OCI-LY3 (cell line): ENCODE results near the gene DSCAM.

Experiments used
- H2AFZ ChIP-seq: fragments of 200-600, 300-600 bp; shearing (Covaris generic); 2 replicates; pipeline ENCODE4 v1.6.0; 2014; ENCODE audit warnings: antibody characterized with exemption, low read depth, low read length
- H3K27ac ChIP-seq: fragments of 200-600, 300-600 bp; sonication (generic); 2 replicates; pipeline ENCODE4 v1.5.1; 2014; ENCODE audit warnings: mild to moderate bottlenecking, low read length, moderate library complexity, mixed read lengths
- H3K27me3 ChIP-seq: fragments of 200-600, 300-600 bp; sonication (generic); 2 replicates; pipeline ENCODE4 v1.6.1; 2014; ENCODE audit warnings: low read depth, low read length, mixed read lengths
- H3K36me3 ChIP-seq: fragments of 200-600, 300-600 bp; sonication (generic); replicated peaks from 2 replicates; pipeline ENCODE3; 2014; ENCODE audit warnings: low read depth, low read length, mixed read lengths
- H3K4me1 ChIP-seq: fragments of 300-600, 200-600 bp; sonication (generic); 2 replicates; pipeline ENCODE4 v1.6.1; 2014; ENCODE audit warnings: low read length, mixed read lengths
- H3K4me2 ChIP-seq: fragments of 200-600, 300-600 bp; sonication (generic); 2 replicates; pipeline ENCODE4 v1.6.1; 2014; ENCODE audit warnings: low read length, mixed read lengths
- H3K4me3 ChIP-seq: fragments of 300-600, 200-600 bp; sonication (generic); 2 replicates; pipeline ENCODE4 v1.5.1; 2014; ENCODE audit warnings: antibody characterized with exemption, mild to moderate bottlenecking, low read length, moderate library complexity
- H3K79me2 ChIP-seq: fragments of 300-600, 200-600 bp; shearing (Covaris generic); 2 replicates; pipeline ENCODE4 v1.6.1; 2014; ENCODE audit warnings: mild to moderate bottlenecking, low read length, mixed read lengths
- H3K9ac ChIP-seq: fragments of 300-600, 200-600 bp; shearing (Covaris generic); 2 replicates; pipeline ENCODE4 v1.6.0; 2014; ENCODE audit warnings: mild to moderate bottlenecking, low read length, moderate library complexity
- H3K9me3 ChIP-seq: fragments of 200-600, 300-600 bp; shearing (Covaris generic); 2 replicates; pipeline ENCODE4 v1.6.1; 2014; ENCODE audit warnings: low read length, mixed read lengths; ENCODE audit not compliant: insufficient read depth
- H4K20me1 ChIP-seq: fragments of 200-600, 300-600 bp; sonication (generic); 2 replicates; pipeline ENCODE4 v1.6.1; 2016; ENCODE audit warnings: low read length, mixed read lengths; ENCODE audit not compliant: insufficient read depth
- CTCF ChIP-seq: fragments of 200-600, 300-600 bp; sonication (generic); IDR thresholded peaks from 2 replicates; pipeline ENCODE4 v1.5.1; 2014; ENCODE audit warnings: antibody characterized with exemption, low read length, low read depth
- EZH2phosphoT487 ChIP-seq: fragments of 200-600 bp; shearing (Covaris generic); IDR thresholded peaks from 2 replicates; pipeline ENCODE4 v1.6.1; 2018; ENCODE audit warnings: antibody characterized with exemption, mixed run types, low read depth

Gene DSCAM

GRCh38 chr21:40610345-40610744, 236.6 kb downstream of the DSCAM start:
- H4K20me1 ChIP-seq: no peaks in the 10 kb centered on the region
- H3K4me3 ChIP-seq: no peak overlapping the region
- H3K9me3 ChIP-seq: no peaks in the 10 kb centered on the region
- no peak overlapping the region for H3K27ac ChIP-seq
- no peaks in the 10 kb centered on the region for H3K27me3 ChIP-seq
- TF ChIP-seq CTCF (no peak), EZH2phosphoT487 (no peak)
- H3K4me1 ChIP-seq: no peaks in the 10 kb centered on the region
- H3K4me2 ChIP-seq: no peak overlapping the region
- H2AFZ ChIP-seq: no peak overlapping the region
- no peaks in the 10 kb centered on the region for H3K79me2 ChIP-seq
- no peaks in the 10 kb centered on the region for H3K36me3 ChIP-seq
- H3K9ac ChIP-seq: no peak overlapping the region

GRCh38 chr21:40606341-40606740, 240.6 kb downstream of the DSCAM start:
- no peaks in the 10 kb centered on the region for H3K9me3 ChIP-seq
- no peaks in the 10 kb centered on the region for H3K79me2 ChIP-seq
- no peaks in the 10 kb centered on the region for H4K20me1 ChIP-seq
- H3K27me3 ChIP-seq: no peaks in the 10 kb centered on the region
- no peaks in the 10 kb centered on the region for H3K36me3 ChIP-seq
- no peak overlapping the region for H3K4me2 ChIP-seq
- no peak overlapping the region for H2AFZ ChIP-seq
- H3K4me3 ChIP-seq: no peak overlapping the region
- H3K27ac ChIP-seq: no peak overlapping the region
- no peaks in the 10 kb centered on the region for H3K4me1 ChIP-seq
- TF ChIP-seq EZH2phosphoT487 (no peak), CTCF (no peak)
- H3K9ac ChIP-seq: no peak overlapping the region

GRCh38 chr21:40605094-40605493, 241.9 kb downstream of the DSCAM start:
- no peak for TF ChIP-seq EZH2phosphoT487
- TF ChIP-seq CTCF: no peak
- Histone ChIP-seq H3K27me3 (no peaks in the 10 kb centered on the region), H3K4me3 (no peak overlapping the region), H2AFZ (no peak overlapping the region), H3K79me2 (no peaks in the 10 kb centered on the region), H3K27ac (no peak overlapping the region), H3K4me1 (no peaks in the 10 kb centered on the region), H3K9me3 (no peaks in the 10 kb centered on the region), H3K36me3 (no peaks in the 10 kb centered on the region), H3K9ac (no peak overlapping the region), H4K20me1 (no peaks in the 10 kb centered on the region), H3K4me2 (no peak overlapping the region)

- no peaks in the 10 kb centered on the region for H4K20me1 ChIP-seq
- no peaks in the 10 kb centered on the region for H3K79me2 ChIP-seq
- H3K4me3 ChIP-seq: no peak overlapping the region
- H3K4me2 ChIP-seq: no peak overlapping the region
- no peak overlapping the region for H3K27ac ChIP-seq
- no peaks in the 10 kb centered on the region for H3K9me3 ChIP-seq
- H3K9ac ChIP-seq: no peak overlapping the region
- no peak overlapping the region for H2AFZ ChIP-seq
- H3K27me3 ChIP-seq: no peaks in the 10 kb centered on the region
- H3K36me3 ChIP-seq: no peaks in the 10 kb centered on the region
- TF ChIP-seq CTCF (no peak), EZH2phosphoT487 (no peak)
- no peaks in the 10 kb centered on the region for H3K4me1 ChIP-seq
Measured at GRCh38 chr21:40603774-40604173, 243.2 kb downstream of the DSCAM start.
